GM23338 (cell line): ENCODE results near the gene SLC26A1. TPM values are rescaled to one million over a fixed set of nuclear protein-coding genes. Genes with fewer than 3 reads are reported as not detected.

Source experiments
- ATAC-seq: fragments of 200-7000 bp; cut with Tn5 transposase; 3 replicates; pipeline ENCODE4 v1.9.1; 2020
- DNase-seq: peaks from one replicate; pipeline ENCODE4 v3.0.0-alpha.2; 2015; ENCODE audit warnings: low spot score
- H2AFZ ChIP-seq: fragments of 200-600 bp; sonication (generic); 2 replicates; pipeline ENCODE4 v1.8.0; 2016; ENCODE audit warnings: antibody characterized with exemption, mild to moderate bottlenecking, moderate library complexity
- H3F3A ChIP-seq: fragments of 200-600 bp; sonication (generic); replicated peaks from 2 replicates; pipeline ENCODE4 v1.8.0; 2017; ENCODE audit warnings: antibody characterized with exemption, mixed run types, low read depth
- H3K27ac ChIP-seq: fragments of 200-600 bp; sonication (generic); 2 replicates; pipeline ENCODE4 v1.6.1; 2016; ENCODE audit warnings: low read depth
- H3K27me3 ChIP-seq: fragments of 200-600 bp; sonication (generic); 2 replicates; pipeline ENCODE4 v1.8.0; 2016; ENCODE audit warnings: mild to moderate bottlenecking, mixed run types, moderate library complexity; ENCODE audit not compliant: insufficient read depth
- H3K36me3 ChIP-seq: fragments of 200-600 bp; sonication (generic); 2 replicates; pipeline ENCODE4 v1.8.0; 2016; ENCODE audit warnings: mild to moderate bottlenecking; ENCODE audit not compliant: insufficient read depth
- H3K4me1 ChIP-seq: fragments of 200-600 bp; sonication (generic); 2 replicates; pipeline ENCODE4 v1.8.0; 2016; ENCODE audit warnings: mild to moderate bottlenecking, moderate library complexity; ENCODE audit not compliant: insufficient read depth
- H3K4me2 ChIP-seq: fragments of 200-600 bp; sonication (generic); 2 replicates; pipeline ENCODE4 v1.7.1; 2017; ENCODE audit warnings: mixed run types
- H3K4me3 ChIP-seq: fragments of 200-600 bp; sonication (generic); 2 replicates; pipeline ENCODE4 v1.6.1; 2016; ENCODE audit warnings: mixed run types
- H3K79me2 ChIP-seq: fragments of 200-600 bp; sonication (generic); replicated peaks from 2 replicates; pipeline ENCODE4 v1.8.0; 2017; ENCODE audit warnings: mild to moderate bottlenecking; ENCODE audit not compliant: insufficient read depth
- H3K9me2 ChIP-seq: fragments of 200-600 bp; sonication (generic); 2 replicates; pipeline ENCODE4 v1.8.0; 2017; ENCODE audit not compliant: insufficient read depth
- H4K20me1 ChIP-seq: fragments of 200-600 bp; sonication (generic); replicated peaks from 2 replicates; pipeline ENCODE4 v1.8.0; 2017; ENCODE audit warnings: mild to moderate bottlenecking; ENCODE audit not compliant: insufficient read depth
- H3K27ac Mint-ChIP-seq: 2 replicates; pipeline ENCODE4 v1.8.0; 2020; ENCODE audit warnings: inconsistent platforms, mild to moderate bottlenecking, moderate library complexity, mixed read lengths
- H3K27me3 Mint-ChIP-seq: 3 replicates; pipeline ENCODE4 v1.8.0; 2022; ENCODE audit warnings: low read depth, mild to moderate bottlenecking, moderate library complexity, mixed read lengths, inconsistent platforms; ENCODE audit not compliant: insufficient read depth, poor library complexity
- H3K36me3 Mint-ChIP-seq: 3 replicates; pipeline ENCODE4 v1.8.0; 2021; ENCODE audit warnings: low read depth, mild to moderate bottlenecking, inconsistent platforms, moderate library complexity, mixed read lengths
- H3K4me1 Mint-ChIP-seq: 3 replicates; pipeline ENCODE4 v1.8.0; 2020; ENCODE audit warnings: mild to moderate bottlenecking, inconsistent platforms, mixed read lengths
- H3K4me3 Mint-ChIP-seq: 3 replicates; pipeline ENCODE4 v1.8.0; 2021; ENCODE audit warnings: moderate library complexity, mild to moderate bottlenecking, inconsistent platforms, mixed read lengths
- H3K9me3 Mint-ChIP-seq: 3 replicates; pipeline ENCODE4 v1.8.0; 2020; ENCODE audit warnings: moderate library complexity, mild to moderate bottlenecking, inconsistent platforms, mixed read lengths
- CREB1 ChIP-seq: fragments of 250-450 bp; sonication (Bioruptor Pico); IDR thresholded peaks from 2 replicates; pipeline ENCODE4 v1.5.0; 2020; ENCODE audit warnings: low read depth, mild to moderate bottlenecking, moderate library complexity
- ETS1 ChIP-seq: IDR thresholded peaks from 2 replicates; pipeline ENCODE4 v1.6.1; 2016; ENCODE audit warnings: antibody characterized with exemption
- EZH2 ChIP-seq: fragments of 200-600 bp; sonication (generic); IDR thresholded peaks from one replicate; pipeline ENCODE4 v1.8.0; 2017; ENCODE audit warnings: antibody characterized with exemption, mild to moderate bottlenecking, low read depth; ENCODE audit not compliant: unreplicated experiment
- EZH2phosphoT487 ChIP-seq: fragments of 200-600 bp; sonication (generic); IDR thresholded peaks from one replicate; pipeline ENCODE4 v1.8.1; 2018; ENCODE audit warnings: antibody characterized with exemption; ENCODE audit not compliant: unreplicated experiment
- NANOG ChIP-seq: IDR thresholded peaks from 2 replicates; pipeline ENCODE4 v1.6.1; 2016; ENCODE audit warnings: antibody characterized with exemption, borderline replicate concordance
- POLR2AphosphoS5 ChIP-seq: IDR thresholded peaks from 2 replicates; pipeline ENCODE4 v1.6.1; 2016; ENCODE audit warnings: antibody characterized with exemption, low read depth
- STAT1 ChIP-seq: IDR thresholded peaks from one replicate; pipeline ENCODE4 v1.6.1; 2016; ENCODE audit warnings: antibody characterized with exemption; ENCODE audit not compliant: unreplicated experiment
- ZNF114 ChIP-seq: fragments of 250-450 bp; sonication (Bioruptor Pico); IDR thresholded peaks from 2 replicates; pipeline ENCODE4 v1.5.0; 2020; ENCODE audit warnings: mild to moderate bottlenecking, moderate library complexity
- ZNF462 ChIP-seq: fragments of 250-450 bp; sonication (Bioruptor Pico); IDR thresholded peaks from 2 replicates; pipeline ENCODE4 v1.5.0; 2020; ENCODE audit warnings: mild to moderate bottlenecking, moderate library complexity
- polyA plus RNA-seq: library from polyadenylated mRNA; unstranded; fragments of >200 nt; fragmentation: Nextera tagmentation; extraction: Ambion mirVana; gene quantifications from 2 replicates; pipeline ENCODE4 v1.2.1, GENCODE V29; 2016
- total RNA-seq: library from RNA; depleted of rRNA; stranded (reverse); fragments of >200 nt; shearing (Covaris generic); gene quantifications from 2 replicates; pipeline ENCODE4 v1.2.3, GENCODE V29; 2014
- TF ChIP-seq, protein P1 (sequence below), 2 experiments: fragments of 200-600 bp in 1 of 2; sonication (generic) in 1 of 2; conservative IDR thresholded peaks; 2 replicates each; pipeline versions ENCODE4 v1.5.1 to v1.6.1; 2016 to 2017; ENCODE audit warnings: antibody characterized with exemption in 2 of 2, low read depth in 2 of 2, mild to moderate bottlenecking in 2 of 2, moderate library complexity in 1 of 2

Gene SLC26A1
- total and polyA plus RNA-seq, 2 experiments from 2014 or later: 0.10 to 0.27 TPM

DNA sequence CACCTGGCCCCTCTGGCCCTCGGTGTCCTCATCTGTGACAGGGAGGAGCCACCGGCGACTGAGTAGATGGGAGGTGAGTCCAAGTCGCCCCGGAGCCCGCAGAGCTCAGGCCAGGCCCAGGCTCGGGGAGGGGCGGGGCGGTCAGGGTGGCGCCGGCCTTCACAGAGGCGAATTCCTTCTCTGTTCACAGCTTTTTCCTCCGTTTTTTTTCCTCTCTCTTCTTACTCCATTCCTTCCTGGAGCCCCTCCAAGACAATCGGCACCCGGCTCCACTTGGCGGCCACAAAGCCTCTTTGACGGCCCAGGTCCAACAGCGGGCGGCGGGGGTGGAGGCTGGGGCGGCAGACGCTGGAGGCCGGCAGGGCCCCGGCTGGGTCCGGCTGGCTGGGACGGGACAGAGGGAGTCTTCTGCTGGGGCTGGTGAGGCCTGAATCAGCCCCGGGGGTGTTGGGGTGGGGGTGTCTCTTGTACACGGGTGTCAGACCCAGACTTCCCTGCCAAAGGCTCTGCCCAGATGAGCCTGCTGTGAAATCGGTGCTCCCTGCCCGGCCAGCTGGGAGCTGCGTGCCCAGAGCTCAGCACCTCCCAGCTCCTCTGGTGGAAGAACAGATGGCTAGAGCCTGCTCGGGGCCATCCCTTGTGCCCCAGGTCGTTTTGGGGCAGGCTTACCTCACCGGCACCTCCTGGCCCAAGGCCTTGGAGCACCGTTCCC is 40.8 kb upstream of the SLC26A1 start:
- Histone ChIP-seq H3K36me3 (no peaks in the 10 kb centered on the region), H3K4me1 (no peaks in the 10 kb centered on the region), H3K27ac (no peak overlapping the region), H4K20me1 (no peaks in the 10 kb centered on the region), H2AFZ (no peak overlapping the region), H3K27me3 (no peaks in the 10 kb centered on the region), H3K4me2 (no peak overlapping the region), H3K4me3 (no peak overlapping the region), H3F3A (no peaks in the 10 kb centered on the region), H3K79me2 (no peaks in the 10 kb centered on the region), H3K9me2 (no peaks in the 10 kb centered on the region)
- no peaks in the 10 kb centered on the region for H3K9me3 Mint-ChIP-seq
- H3K4me1 Mint-ChIP-seq: no peaks in the 10 kb centered on the region
- H3K27ac Mint-ChIP-seq: no peak overlapping the region
- TF ChIP-seq NANOG: no peak
- TF ChIP-seq EZH2phosphoT487: no peak
- no peak for TF ChIP-seq POLR2AphosphoS5
- no peak for TF ChIP-seq STAT1
- H3K36me3 Mint-ChIP-seq: no peaks in the 10 kb centered on the region
- H3K4me3 Mint-ChIP-seq: no peak overlapping the region
- H3K27me3 Mint-ChIP-seq: peaks cover 7% of the 10 kb centered on the region
- DNase-seq (no peak), ATAC-seq (no peak)

- TF ChIP-seq ZNF114 (CRISPR knock-in tag) (no peak), CREB1 (CRISPR knock-in tag) (no peak), ETS1 (no peak), NANOG (no peak), ZNF462 (no peak), EZH2 (no peak), STAT1 (no peak), EZH2phosphoT487 (no peak)
- TF ChIP-seq, protein P1, sequence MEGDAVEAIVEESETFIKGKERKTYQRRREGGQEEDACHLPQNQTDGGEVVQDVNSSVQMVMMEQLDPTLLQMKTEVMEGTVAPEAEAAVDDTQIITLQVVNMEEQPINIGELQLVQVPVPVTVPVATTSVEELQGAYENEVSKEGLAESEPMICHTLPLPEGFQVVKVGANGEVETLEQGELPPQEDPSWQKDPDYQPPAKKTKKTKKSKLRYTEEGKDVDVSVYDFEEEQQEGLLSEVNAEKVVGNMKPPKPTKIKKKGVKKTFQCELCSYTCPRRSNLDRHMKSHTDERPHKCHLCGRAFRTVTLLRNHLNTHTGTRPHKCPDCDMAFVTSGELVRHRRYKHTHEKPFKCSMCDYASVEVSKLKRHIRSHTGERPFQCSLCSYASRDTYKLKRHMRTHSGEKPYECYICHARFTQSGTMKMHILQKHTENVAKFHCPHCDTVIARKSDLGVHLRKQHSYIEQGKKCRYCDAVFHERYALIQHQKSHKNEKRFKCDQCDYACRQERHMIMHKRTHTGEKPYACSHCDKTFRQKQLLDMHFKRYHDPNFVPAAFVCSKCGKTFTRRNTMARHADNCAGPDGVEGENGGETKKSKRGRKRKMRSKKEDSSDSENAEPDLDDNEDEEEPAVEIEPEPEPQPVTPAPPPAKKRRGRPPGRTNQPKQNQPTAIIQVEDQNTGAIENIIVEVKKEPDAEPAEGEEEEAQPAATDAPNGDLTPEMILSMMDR (conservative IDR thresholded peaks at IDR 0.05; ENCODE audit: low read depth in 2 of 2): no peak
- no peak overlapping the region for H3K4me3 Mint-ChIP-seq
These were observed 39.7 kb upstream of the SLC26A1 start for GRCh38 chr4:1032861-1033260.

More at GRCh38 chr4:1032861-1033260, 39.7 kb upstream of the SLC26A1 start:
- H3K36me3 Mint-ChIP-seq: no peaks in the 10 kb centered on the region
- H3K9me2 ChIP-seq: no peaks in the 10 kb centered on the region
- no peaks in the 10 kb centered on the region for H3K9me3 Mint-ChIP-seq
- H3K27ac Mint-ChIP-seq: no peak overlapping the region
- H3K4me2 ChIP-seq: no peak overlapping the region
- ATAC-seq (no peak), DNase-seq (no peak)
- H3F3A ChIP-seq: no peaks in the 10 kb centered on the region
- H3K4me3 ChIP-seq: no peak overlapping the region
- no peaks in the 10 kb centered on the region for H3K4me1 ChIP-seq
- no peaks in the 10 kb centered on the region for H4K20me1 ChIP-seq
- H3K27me3 ChIP-seq: no peaks in the 10 kb centered on the region
- H3K36me3 ChIP-seq: no peaks in the 10 kb centered on the region
- H3K27ac ChIP-seq: no peak overlapping the region
- H2AFZ ChIP-seq: no peak overlapping the region
- H3K4me1 Mint-ChIP-seq: no peaks in the 10 kb centered on the region
- H3K79me2 ChIP-seq: no peaks in the 10 kb centered on the region
- peaks cover 5% of the 10 kb centered on the region for H3K27me3 Mint-ChIP-seq
